GM21367 (cell line): ENCODE results near the gene IL27RA.
A peak's percentile ranks its signal among the peaks of the same experiment; 100 is the strongest.
"Not testable (repeated sequence)": the region's sequence is repeated elsewhere in the genome, so short reads cannot be mapped to it uniquely, and the experiment has no call there.

ENCODE experiments used
- ATAC-seq: cut with Tn5 transposase; IDR thresholded peaks from one replicate; pipeline ENCODE4 v1.9.1; 2021; ENCODE audit not compliant: unreplicated experiment

Gene IL27RA

DNA sequence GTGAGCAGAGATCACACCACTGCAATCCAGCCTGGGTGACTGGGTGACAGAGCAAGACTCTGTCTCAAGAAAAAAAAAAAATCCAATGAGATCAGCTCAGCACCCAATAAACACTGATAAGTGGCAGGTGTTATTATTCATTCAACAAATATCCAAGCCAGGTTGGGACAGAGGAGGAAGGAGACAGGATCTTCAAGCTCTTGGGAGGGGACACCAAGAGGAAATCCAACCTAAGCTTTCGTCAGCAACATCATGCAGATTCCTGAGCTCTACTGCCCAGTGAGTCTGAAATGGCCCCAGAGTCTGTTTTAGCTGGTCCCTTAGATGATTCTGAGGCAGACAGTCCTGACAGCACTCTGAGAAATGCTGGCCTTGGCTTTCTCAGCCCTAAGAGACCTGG, 33.1 kb upstream of the IL27RA start:
- no peak for ATAC-seq

DNA sequence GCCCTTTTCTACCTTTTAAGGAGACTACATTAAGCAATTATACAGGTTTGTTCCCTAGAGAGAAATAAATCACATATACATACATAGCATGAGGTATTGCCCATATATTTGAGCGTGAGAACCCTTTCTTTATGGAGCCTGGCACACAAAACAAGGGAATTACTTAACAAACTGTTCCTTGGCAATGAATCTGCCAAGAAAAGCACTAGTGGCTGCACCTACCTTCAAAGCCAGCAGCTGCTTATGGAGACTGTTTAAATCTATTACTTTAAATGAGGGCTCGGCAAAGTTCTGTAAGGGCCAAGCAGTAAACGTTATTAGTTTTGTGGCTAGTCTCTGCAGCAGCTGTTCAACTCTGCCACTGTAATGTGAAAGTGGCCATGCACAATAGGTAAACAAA, 32.5 kb upstream of the IL27RA start:
- ATAC-seq: no peak

DNA sequence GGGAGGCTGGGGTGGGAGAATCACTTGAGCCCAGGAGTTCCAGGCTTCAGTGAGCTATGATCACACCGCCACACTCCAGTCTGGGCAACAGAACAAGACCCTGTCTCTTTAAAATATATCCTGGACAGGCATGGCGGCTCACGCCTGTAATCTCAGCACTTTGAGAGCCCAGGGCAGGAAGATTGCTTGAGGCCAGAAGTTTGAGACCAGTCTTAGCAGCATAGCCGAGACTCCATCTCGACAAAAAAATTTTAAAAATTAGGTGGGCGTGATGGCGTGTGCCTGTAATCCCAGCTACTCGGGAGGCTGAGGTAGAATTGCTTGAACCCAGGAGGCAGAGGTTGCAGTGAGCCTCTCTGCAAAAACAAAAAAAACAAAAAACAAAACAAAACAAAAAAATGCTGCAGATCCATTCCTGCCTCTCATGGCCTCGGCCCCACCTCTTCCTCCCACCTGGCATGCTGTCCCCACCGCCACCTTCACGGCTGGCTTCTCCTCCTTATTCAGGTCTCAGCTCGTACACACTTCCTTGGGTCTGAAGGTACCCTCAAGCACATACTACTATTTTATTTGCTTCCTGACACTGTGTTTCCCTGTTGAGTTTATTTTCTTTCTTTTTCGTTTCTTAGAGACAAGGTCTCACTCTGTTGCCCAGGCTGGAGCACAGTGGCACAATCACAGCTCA, 30.7 kb upstream of the IL27RA start:
- ATAC-seq: no peak

DNA sequence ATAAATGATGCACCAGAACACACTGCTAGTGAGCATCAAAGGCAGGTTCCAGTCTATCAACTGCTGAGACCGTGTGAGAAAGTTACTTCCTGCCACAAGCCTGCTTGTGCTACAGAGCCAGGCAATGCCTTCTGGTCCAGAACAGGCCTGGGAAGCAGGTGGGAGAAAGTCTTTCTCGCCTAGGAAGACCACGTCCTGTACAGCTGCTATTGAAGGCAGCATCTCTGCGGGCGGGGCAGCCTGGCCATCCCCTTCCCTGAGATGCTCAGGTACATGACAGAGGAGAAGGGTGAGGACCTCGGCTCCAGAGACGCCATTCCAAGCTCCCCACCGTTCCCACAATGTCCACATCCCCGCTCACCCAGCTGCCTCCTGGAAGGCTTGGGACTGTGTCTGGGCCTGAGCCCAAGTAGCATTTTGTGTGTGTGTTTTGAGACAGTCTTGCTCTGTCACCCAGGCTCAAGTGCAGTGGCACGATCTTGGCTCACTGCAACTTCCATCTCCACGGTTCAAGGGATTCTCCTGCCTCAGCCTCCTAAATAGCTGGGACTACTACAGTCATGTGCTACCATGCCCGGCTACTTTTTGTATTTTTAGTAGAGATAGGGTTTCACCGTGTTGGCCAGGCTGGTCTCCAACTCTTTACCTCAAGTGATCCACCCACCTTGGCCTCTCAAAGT, 28.9 kb upstream of the IL27RA start:
- no peak for ATAC-seq

DNA sequence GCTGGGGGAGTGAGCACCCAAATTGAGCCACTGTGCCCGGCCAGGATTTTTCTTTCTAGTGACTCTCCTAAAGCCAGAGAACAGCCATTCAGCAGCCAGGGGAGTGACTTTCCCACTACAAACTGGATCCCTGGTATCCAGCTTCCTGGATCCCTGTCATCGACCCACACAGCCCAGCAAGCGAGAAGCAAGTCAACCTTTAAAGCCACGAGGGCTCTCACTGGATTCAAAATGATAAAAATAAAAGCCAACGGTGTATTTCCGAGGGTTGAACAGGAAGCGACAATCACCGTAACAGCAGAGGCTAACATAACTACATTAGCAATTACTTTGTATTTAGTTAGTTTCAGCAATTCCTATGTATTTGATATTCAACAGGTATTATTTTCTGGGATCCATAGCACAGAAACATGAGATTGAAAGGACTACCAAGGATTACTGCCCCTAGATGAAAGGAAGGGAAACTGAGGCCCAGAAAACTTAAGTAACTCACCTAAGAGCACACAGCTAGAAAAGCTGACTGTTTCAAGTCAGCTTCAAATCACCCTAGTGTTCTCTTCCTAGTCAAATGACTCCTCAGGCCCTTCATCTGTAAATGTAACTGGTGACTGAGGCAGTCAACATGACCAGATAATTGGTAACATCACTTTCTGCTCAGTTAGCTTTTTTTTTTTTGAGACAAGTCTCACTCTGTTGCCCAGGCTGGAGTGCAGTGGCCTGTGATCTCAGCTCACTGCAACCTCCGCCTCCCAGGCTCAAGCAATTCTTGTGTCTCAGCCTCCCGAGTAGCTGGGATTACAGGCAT, 28.1 kb upstream of the IL27RA start:
- no peak for ATAC-seq

DNA sequence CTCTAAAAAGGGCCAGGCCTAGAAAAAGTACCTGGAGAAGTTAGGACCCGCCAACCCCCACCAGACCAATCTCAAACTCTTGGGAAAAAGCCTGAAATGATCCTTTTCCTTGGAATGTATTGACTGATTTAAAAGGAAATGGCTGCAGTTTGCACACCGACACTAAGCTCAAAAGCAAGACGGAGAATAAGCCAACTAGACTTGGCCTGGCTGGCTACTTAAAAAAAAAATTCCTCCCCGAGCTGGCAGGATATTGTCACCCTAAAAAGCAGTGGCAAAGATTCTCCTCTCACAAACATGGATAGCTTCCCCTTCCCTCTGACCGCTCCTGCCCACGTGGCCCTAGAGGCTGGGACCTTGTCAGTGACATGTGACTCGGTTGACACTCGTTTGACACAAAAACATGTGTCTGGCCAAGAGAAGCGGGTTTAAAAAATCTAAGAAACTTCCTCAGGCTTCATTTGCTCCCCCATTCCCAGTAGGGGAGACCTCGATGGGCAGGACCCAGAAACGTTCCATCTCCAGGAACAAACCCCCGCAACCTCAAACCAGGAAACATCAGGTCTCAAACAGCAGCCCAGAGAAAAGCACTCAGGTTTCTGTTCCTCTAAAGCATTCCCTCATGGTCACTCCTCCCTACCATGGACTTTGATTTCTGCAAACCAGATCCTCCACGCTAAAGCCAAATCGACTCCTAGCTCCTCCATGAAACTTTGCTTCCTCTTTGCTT, 26.8 kb upstream of the IL27RA start:
- no peak for ATAC-seq

DNA sequence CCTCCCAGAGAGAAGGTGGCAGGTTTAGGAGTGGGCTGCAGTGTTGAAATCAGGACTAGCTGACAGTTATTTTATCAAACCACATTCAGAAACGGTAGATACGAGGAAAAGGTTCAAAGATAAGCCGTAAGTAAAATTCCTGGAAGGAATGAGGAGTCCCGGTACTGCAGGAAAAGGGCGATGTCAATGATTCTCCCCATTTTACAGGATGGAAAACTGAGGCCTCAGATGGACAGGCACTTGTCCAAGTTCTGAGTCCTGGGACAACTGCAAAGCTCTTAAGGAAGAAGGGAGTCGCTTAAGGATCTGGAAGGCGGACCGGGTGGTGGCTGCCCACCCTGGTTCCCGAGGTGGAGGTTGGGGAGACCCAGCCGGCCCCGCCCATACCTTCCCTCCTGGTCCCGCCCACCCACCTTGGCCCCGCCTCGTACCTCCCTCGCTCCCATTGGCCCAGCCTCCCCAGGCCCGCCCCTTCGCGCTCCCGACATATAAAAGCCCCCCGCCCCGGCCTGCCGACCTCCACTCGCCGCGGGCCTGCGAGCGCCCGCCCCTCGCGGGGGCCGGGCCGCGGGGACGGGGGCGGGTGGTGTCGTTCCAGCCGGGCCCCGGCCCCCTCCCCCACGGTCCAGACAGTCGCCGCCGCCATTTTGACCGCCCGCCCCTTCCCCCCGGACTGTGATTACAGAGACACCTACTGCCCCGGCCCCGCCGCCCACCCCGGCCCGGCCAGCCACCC, 26.0 kb upstream of the IL27RA start:
- no peak for ATAC-seq

DNA sequence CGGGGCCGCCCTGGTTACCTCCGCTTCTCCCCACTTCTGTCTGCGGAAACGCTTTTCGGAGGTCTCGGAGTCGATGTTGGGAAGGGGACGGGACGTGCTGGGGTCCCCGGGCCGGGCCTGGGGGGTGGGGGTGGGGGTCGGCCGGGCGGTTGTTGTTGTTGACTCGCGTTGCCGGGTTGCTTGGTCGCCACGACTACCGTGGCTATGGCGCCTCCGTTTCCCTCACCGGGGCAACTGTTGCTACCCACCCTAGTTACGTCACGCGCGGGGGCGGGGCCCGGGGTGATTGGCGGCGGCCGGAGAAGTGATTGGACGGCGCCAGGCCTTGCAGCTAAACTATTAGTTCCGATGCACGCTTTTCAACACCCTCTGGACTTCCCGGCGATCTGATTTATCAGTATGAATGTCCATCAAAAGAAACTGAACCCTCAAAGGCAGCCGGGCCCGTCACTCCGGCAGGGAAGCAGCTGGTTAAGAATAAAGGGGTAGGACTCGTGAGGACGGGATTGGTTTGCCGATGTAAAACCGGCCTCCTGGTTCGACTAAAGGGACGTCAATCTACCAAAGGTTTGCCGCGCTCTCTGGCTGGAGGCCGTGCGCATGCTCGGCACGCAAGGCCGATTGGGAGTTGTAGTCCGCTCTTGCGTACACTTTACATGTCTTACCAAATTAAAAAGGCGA, 25.3 kb upstream of the IL27RA start, which contains the start of gene RFX1:
TSS of gene RFX1 (minus strand) at position 236 of the 681 bp plus-strand sequence. CDS start 12,477 bp downstream, outside the sequence.
- ATAC-seq: peak; percentile 57

DNA sequence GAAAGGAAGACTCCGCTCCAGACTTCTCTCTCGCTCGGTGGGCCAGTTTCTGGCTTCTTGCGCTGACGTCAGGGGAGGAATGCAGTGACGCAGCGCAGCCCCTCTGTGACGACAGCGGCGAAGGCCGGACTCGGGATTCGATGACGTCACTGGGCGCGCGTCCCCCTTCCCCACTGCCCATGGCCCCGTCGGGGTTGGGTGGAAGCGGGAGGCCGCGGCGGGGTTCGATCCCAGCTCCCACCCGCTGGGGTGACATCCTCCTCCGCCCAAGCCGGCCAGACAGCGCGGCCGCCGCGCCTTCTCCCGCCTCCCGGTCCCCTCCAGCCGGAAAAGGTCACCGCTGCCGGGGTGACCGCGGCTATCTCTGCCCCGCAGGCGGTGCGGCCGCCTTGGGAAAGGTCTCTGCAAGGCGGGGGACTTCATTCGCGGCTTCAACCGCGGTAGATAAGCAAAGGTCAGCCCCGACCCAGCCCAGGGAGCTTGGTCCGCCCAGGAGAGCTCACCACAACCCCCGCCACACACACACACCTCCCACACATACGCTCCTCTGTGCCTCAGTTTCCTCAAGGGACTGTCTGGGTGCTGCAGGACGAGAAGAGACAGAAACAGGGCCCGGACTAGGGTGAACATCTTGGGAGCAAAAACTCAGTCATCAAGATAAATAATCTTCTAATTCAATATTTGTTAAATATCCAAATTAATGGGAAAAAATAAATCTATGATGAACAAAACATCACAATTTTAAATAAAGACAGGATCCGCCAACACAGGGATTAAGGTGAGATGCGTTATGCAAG, 24.6 kb upstream of the IL27RA start:
- peak; percentile 27 for ATAC-seq

DNA sequence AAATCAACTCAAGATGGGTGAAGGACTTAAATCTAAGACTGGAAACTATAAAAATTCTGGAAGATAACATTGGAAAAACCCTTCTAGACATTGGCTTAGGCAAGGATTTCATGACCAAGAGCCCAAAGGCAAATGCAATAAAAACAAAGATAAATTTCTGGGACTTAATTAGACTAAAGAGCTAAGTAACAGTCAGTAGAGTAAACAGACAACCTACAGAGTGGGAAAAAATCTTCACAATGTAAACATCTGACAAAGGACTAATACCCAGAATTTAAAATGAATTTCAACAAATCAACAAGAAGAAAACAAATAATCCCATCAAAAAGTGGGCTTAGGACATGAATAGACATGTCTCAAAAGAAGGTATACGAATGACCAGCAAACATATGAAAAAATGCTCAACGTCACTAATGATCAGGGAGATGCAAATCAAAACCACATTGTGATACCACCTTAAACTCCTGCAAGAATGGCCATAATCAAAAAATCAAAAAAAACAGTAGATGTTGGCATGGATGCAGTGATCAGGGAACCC, 19.1 kb upstream of the IL27RA start:
- no peak for ATAC-seq

DNA sequence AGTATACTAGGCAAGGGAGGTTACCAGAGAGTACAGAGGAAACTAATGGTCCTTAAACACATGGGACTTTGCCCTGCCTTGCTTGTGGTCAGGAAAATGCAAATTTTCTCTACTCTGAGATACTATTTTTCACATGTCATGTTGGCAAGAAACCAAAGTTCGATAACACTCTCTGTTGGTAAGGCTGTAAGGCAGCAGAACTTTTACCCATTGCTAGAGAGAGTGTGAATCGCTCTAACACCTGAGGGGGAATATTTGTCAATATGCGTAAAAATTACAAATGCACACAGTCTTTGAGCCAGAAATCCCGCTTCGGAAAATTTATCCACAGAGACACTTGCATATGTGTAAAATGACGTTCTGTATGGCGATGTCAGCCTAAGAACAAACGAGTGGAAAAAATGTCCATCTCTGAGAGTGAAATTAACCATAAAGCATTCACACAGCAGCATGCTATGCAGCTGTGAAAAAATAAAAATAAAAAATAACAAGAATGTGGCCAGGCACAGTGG, 16.0 kb upstream of the IL27RA start:
- peak; percentile 65 for ATAC-seq

DNA sequence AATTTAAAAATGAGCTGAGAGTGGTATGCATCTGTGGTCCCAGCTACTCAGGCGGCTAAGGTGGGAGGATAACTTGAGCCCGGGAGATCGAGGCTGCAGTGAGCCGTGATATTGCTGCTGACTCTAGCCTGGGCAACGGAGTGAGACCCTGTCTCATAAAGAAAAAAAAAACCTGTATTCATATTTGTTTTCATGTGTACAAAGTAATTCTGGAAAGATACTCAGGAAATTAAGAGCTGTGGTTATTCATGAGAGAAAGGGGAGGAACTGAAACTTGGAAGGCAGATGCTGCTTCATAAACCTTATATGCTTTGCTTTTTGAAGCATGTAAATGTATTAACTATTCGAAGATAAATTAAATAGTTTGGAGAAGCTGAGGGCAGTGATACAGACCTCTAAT, 12.5 kb upstream of the IL27RA start:
- ATAC-seq: no peak

DNA sequence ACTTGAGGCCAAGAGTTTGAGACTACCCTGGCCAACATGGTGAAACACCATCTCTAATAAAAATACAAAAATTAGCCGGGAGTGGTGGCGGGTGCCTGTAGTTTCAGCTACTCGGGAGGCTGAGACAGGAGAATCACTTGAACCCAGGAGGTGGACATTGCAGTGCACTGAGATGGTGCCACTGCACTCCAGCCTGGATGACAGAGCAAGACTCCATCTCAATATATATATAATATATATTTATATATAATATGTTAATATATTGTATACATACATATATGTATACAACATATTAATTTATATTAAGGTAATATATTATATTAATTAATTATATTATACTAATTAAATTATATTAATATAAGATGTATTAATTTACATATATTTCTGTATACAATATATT, 11.8 kb upstream of the IL27RA start:
- not testable (repeated sequence) for ATAC-seq

DNA sequence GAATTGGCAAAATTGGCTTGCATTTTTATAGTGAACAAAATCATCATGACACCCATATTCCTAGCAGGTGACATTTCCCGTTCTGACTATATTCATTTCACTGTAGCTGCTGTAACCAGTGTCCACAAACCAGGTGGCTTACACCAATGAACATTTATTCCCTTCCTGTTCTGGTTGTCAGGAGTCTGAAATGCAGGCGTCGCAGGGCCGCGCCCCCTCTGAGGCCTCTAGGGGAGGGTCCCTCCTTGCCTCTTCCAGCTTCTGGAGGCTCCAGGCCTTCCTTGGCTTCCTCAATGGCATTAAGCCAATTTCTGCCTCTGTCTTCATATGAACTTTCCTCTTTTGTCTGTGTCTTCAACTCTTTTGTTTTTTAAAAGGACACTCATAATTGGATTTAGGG, 10.1 kb upstream of the IL27RA start:
- ATAC-seq: no peak

DNA sequence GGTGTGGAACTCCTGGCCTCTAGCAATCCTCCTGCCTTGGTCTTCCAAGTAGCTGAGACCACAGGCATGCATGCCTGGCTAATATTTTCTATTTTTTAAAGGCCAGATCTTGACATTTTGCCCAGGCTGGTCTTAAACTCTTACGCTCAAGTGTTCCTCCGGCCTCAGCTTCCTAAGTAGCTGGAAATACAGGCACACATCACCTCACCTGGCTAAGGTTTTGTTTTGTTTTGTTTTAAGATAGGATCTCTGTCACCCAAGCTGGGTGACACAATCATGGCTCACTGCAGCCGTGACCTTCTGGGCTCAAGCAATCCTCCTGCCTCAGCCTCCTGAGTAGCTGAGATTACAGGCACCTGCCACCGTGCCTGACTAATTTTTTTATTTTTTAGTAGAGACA, 9.1 kb upstream of the IL27RA start:
- no peak for ATAC-seq

DNA sequence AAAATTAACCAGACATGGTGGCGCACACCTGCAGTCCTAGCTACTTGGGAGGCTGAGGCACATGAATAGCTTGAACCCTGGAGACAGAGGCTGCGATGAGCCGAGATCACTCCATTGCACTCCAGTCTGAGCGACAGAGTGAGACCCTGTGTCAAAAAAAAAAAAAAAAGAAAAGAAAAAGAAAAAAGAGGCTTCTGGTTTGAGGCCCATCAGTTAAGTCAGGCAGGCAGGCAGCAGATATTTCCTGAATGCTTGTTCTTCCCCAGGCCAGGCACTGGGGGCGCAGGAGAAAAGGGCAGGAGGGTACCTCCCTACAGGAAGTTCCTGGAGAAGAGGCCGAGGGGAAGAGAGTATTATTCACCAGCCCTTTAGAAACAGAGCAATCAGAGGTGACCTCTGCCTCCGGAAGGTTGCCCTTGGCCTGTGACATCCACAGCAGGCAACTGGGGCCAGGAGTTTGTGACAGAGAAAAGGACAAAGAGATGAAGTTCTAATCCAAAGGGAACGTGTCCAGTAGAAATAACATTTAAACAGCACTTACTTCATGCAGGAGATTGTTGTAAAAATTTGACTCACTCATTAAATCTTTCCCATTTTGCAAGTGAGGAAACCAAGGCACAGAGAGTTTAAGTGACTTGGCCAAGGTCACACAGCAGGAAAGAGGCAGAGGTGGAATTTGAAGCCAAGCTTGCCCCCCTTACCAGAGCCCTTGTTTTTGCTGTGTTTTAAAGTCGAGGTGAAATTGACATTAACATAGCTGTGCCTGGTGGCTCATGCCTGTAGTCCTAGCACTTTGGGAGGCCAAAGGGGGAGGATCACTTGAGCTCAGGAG, 7.9 kb upstream of the IL27RA start:
- ATAC-seq: no peak

DNA sequence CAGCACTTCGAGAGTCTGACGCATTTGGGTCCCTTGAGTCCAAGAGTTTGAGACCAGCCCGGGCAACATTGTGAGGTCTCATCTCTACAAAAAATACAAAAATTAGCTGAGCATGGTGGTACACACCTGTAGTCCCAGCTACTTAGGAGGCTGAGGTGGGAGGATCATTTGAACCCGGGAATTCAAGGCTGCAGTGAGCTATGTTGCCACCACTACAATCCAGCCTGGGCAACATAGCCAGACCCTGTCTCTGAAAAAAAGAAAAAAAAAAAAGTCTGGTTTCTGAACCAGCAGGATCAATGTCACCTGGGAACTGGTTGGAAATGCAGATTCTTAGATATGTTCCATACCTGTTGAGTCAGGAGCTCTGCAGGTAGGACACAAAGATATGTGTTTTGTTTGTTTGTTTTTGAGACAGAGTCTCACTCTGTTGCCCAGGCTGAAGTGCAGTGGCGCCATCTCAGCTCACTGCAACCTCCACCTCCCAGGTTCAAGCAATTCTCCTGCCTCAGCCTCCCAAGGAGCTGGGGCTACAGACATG, 4.8 kb upstream of the IL27RA start:
- ATAC-seq: not testable (repeated sequence)
